ENCODE results near the gene ALDH3B1.

ALDH3B1 gene

GRCh38 chr11:68012044-68012842 lies 2.1 kb downstream of the ALDH3B1 start:
- H3K9me3 ChIP-seq (ENCODE audit: severe bottlenecking): no peaks in the 10 kb centered on the region
- no peak overlapping the region for H3K4me3 ChIP-seq (ENCODE audit: low read depth, low read length)
- DNase-seq: no peak
- no peak overlapping the region for H3K27ac ChIP-seq
- H3K27me3 ChIP-seq (ENCODE audit: insufficient read depth, low read depth, severe bottlenecking): no peaks in the 10 kb centered on the region
- H3K36me3 ChIP-seq: no peaks in the 10 kb centered on the region
- TF ChIP-seq CTCF (IDR thresholded peaks at IDR 0.05; ENCODE audit: low read depth, low read length): no peak

- no peak for TF ChIP-seq CTCF (IDR thresholded peaks at IDR 0.05; ENCODE audit: low read depth, low read length)
- Histone ChIP-seq H3K27me3 (ENCODE audit: insufficient read depth, low read depth, severe bottlenecking) (no peaks in the 10 kb centered on the region), H3K4me3 (ENCODE audit: low read depth, low read length) (no peak overlapping the region), H3K36me3 (no peaks in the 10 kb centered on the region), H3K9me3 (ENCODE audit: severe bottlenecking) (no peaks in the 10 kb centered on the region), H3K27ac (no peak overlapping the region)
- DNase-seq: no peak
Measured at GRCh38 chr11:68012843-68013610, 2.9 kb downstream of the ALDH3B1 start.

- TF ChIP-seq CTCF (IDR thresholded peaks at IDR 0.05; ENCODE audit: low read depth, low read length): no peak
- no peaks in the 10 kb centered on the region for H3K27me3 ChIP-seq (ENCODE audit: insufficient read depth, low read depth, severe bottlenecking)
- DNase-seq: no peak
- H3K4me3 ChIP-seq (ENCODE audit: low read depth, low read length): no peak overlapping the region
- no peaks in the 10 kb centered on the region for H3K36me3 ChIP-seq
- no peaks in the 10 kb centered on the region for H3K9me3 ChIP-seq (ENCODE audit: severe bottlenecking)
- no peak overlapping the region for H3K27ac ChIP-seq
Measured at GRCh38 chr11:68013611-68014156, 3.6 kb downstream of the ALDH3B1 start.

GRCh38 chr11:68014157-68014946 lies 4.2 kb downstream of the ALDH3B1 start:
- Histone ChIP-seq H3K36me3 (no peaks in the 10 kb centered on the region), H3K4me3 (ENCODE audit: low read depth, low read length) (no peak overlapping the region), H3K27ac (no peak overlapping the region), H3K27me3 (ENCODE audit: insufficient read depth, low read depth, severe bottlenecking) (no peaks in the 10 kb centered on the region), H3K9me3 (ENCODE audit: severe bottlenecking) (no peaks in the 10 kb centered on the region)
- DNase-seq: no peak
- no peak for TF ChIP-seq CTCF (IDR thresholded peaks at IDR 0.05; ENCODE audit: low read depth, low read length)

GRCh38 chr11:68014947-68015447 lies 4.9 kb downstream of the ALDH3B1 start:
- no peak for DNase-seq
- no peaks in the 10 kb centered on the region for H3K36me3 ChIP-seq
- no peaks in the 10 kb centered on the region for H3K27me3 ChIP-seq (ENCODE audit: insufficient read depth, low read depth, severe bottlenecking)
- no peak for TF ChIP-seq CTCF (IDR thresholded peaks at IDR 0.05; ENCODE audit: low read depth, low read length)
- no peaks in the 10 kb centered on the region for H3K9me3 ChIP-seq (ENCODE audit: severe bottlenecking)
- H3K27ac ChIP-seq: no peak overlapping the region
- H3K4me3 ChIP-seq (ENCODE audit: low read depth, low read length): no peak overlapping the region
